Calu3 (cell line): ENCODE results near the gene NADK2. TPM values are rescaled to one million over a fixed set of nuclear protein-coding genes. Genes with fewer than 3 reads are reported as not detected.

Experiments
- BruUV-seq: library from RNA; stranded (reverse); fragments of 400-500 nt; replicated peaks from 2 replicates; lab custom pipeline; 2021; lab: Mats Ljungman, UMichigan
- CTCF ChIA-PET: fragments of 300-600 bp; sonication (Branson Sonifier 250); formaldehyde crosslinking; loops from one replicate; lab custom pipeline; 2022; ENCODE audit warnings: antibody characterized with exemption; lab: Charles Lee
- DNase-seq: peaks from one replicate; pipeline ENCODE4 v3.0.0; 2022
- H3K27ac Mint-ChIP-seq: one replicate; pipeline ENCODE4 v1.8.0; 2022; ENCODE audit warnings: mixed read lengths; ENCODE audit not compliant: unreplicated experiment
- H3K27me3 Mint-ChIP-seq: one replicate; pipeline ENCODE4 v1.8.0; 2022; ENCODE audit warnings: mixed read lengths; ENCODE audit not compliant: unreplicated experiment
- H3K36me3 Mint-ChIP-seq: one replicate; pipeline ENCODE4 v1.8.0; 2022; ENCODE audit warnings: mild to moderate bottlenecking, moderate library complexity, mixed read lengths; ENCODE audit not compliant: insufficient read depth, unreplicated experiment
- H3K4me1 Mint-ChIP-seq: one replicate; pipeline ENCODE4 v1.8.0; 2022; ENCODE audit warnings: mild to moderate bottlenecking, low read depth, mixed read lengths; ENCODE audit not compliant: unreplicated experiment
- H3K4me3 Mint-ChIP-seq: one replicate; pipeline ENCODE4 v1.8.0; 2022; ENCODE audit warnings: mild to moderate bottlenecking, low read depth, moderate library complexity, mixed read lengths; ENCODE audit not compliant: unreplicated experiment
- H3K9me3 Mint-ChIP-seq: one replicate; pipeline ENCODE4 v1.8.0; 2022; ENCODE audit warnings: low read depth, mixed read lengths; ENCODE audit not compliant: unreplicated experiment
- intact Hi-C: fragments of 100-400 bp; cut with micrococcal nuclease; formaldehyde crosslinking; loops from one replicate; pipeline ENCODE4 v1.10.0; 2022; ENCODE audit not compliant: unreplicated experiment
- total RNA-seq: library from RNA; stranded (reverse); gene quantifications from 2 replicates; pipeline ENCODE4 v1.2.3, GENCODE V29; 2022
- TF ChIP-seq, protein P1 (sequence below): fragments of 200-600 bp; IDR thresholded peaks from one replicate; pipeline ENCODE4 v1.8.0; 2022; ENCODE audit warnings: antibody characterized with exemption; ENCODE audit not compliant: unreplicated experiment

NADK2 gene
- total RNA-seq, 1 experiment from 2014 or later = 18.8 TPM

- TF ChIP-seq, protein P1, sequence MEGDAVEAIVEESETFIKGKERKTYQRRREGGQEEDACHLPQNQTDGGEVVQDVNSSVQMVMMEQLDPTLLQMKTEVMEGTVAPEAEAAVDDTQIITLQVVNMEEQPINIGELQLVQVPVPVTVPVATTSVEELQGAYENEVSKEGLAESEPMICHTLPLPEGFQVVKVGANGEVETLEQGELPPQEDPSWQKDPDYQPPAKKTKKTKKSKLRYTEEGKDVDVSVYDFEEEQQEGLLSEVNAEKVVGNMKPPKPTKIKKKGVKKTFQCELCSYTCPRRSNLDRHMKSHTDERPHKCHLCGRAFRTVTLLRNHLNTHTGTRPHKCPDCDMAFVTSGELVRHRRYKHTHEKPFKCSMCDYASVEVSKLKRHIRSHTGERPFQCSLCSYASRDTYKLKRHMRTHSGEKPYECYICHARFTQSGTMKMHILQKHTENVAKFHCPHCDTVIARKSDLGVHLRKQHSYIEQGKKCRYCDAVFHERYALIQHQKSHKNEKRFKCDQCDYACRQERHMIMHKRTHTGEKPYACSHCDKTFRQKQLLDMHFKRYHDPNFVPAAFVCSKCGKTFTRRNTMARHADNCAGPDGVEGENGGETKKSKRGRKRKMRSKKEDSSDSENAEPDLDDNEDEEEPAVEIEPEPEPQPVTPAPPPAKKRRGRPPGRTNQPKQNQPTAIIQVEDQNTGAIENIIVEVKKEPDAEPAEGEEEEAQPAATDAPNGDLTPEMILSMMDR = no peak
- Mint-ChIP-seq H3K27ac (no peak overlapping the region), H3K36me3 (no peaks in the 10 kb centered on the region), H3K9me3 (no peaks in the 10 kb centered on the region), H3K4me1 (no peaks in the 10 kb centered on the region), H3K4me3 (no peak overlapping the region), H3K27me3 (no peaks in the 10 kb centered on the region)
- intact Hi-C loops = loop anchor here (2.0 to 5.0 kb wide), 2 partner anchors 217 to 517 kb away; no protein-coding TSS in a partner anchor
- CTCF ChIA-PET = no interaction called here
- no TSS peak for BruUV-seq
- DNase-seq = no peak
Observed at GRCh38 chr5:36179950-36180349, 61.8 kb downstream of the NADK2 start.

DNA sequence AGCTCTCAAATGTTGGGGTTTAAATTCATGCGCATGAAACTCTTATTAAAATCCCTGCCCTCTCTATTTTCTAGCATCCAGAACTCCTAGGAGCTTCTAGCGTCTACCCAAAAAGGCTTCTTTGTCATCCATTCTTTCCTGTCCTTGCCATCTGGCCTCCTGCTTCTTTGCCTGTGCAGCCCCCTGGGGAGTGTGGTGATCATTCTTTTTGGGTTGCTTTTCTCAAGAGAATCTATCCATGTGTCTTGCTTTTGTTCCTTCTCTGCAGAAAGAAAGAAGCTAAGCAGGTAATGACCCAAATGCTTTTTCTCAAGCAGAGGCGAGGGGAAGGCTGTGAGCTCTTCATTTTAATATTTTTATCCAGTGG is 63.2 kb downstream of the NADK2 start:
- CTCF ChIA-PET = interaction anchor here (0.6 to 1.2 kb wide), 7 partner anchors 15 to 517 kb away, joined by 3 to 9 read pairs (median 4); partner anchors contain the start of gene NADK2
- TF ChIP-seq, protein P1 = no peak
- Mint-ChIP-seq H3K9me3 (no peaks in the 10 kb centered on the region), H3K4me1 (no peaks in the 10 kb centered on the region), H3K4me3 (no peak overlapping the region), H3K27me3 (no peaks in the 10 kb centered on the region), H3K36me3 (no peaks in the 10 kb centered on the region), H3K27ac (no peak overlapping the region)
- intact Hi-C loops = loop anchor here (1.0 to 5.0 kb wide), 3 partner anchors 127 to 518 kb away; no protein-coding TSS in a partner anchor
- no peak for DNase-seq
- no TSS peak for BruUV-seq

DNA sequence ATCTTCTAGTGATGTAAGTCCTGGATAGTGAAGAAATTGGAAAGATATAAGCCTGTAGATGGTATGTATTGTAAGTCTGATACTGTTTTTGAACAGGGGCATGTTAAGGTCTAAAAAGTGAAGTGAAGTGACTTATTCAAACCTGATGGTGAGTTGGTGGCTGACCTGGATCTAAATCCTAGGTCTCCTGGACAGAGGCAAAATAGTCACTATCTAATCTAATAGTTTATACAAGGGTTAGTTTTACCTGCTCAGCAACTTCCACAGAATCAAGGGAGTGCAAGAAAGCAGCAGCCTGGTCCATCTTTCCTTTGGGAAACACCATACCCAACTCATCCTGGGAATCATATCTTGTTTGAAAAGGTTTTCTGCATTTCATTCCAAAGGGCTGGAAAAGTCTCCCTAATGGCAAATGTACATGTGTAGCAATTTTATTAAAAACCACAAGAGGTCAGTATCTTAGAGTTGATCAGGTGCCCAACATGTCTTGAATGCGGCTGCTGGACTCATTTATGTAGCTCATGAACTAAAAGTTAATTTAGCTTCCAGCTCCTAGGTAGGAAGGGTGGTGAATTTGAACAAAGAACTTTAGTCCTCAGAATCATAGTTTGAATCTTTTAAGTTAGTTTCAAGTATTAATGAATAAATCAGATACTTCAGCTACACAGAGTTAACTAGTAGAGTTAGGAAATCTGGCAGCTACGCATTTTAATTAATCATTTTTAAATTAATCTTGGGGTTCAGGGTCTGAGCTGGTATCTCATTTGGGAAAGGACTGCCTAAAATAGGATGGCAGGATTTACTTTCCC is 63.8 kb downstream of the NADK2 start:
- no peaks in the 10 kb centered on the region for H3K36me3 Mint-ChIP-seq

GRCh38 chr5:36177154-36177553 is 64.6 kb downstream of the NADK2 start:
- no peak for DNase-seq
- Mint-ChIP-seq H3K4me3 (no peak overlapping the region), H3K27me3 (no peaks in the 10 kb centered on the region), H3K27ac (no peak overlapping the region), H3K36me3 (no peaks in the 10 kb centered on the region), H3K4me1 (no peaks in the 10 kb centered on the region), H3K9me3 (no peaks in the 10 kb centered on the region)
- BruUV-seq = no TSS peak
- intact Hi-C loops = loop anchor here (5.0 kb wide), 1 partner anchor 220 kb away; no protein-coding TSS in a partner anchor
- TF ChIP-seq, protein P1 = no peak
- CTCF ChIA-PET = interaction anchor here (0.7 kb wide), 1 partner anchor 325 kb away, joined by 3 read pairs; no protein-coding TSS in a partner anchor

More for the DNA sequence above, 63.8 kb downstream of the NADK2 start:
- Mint-ChIP-seq H3K27me3 (no peaks in the 10 kb centered on the region), H3K4me1 (no peaks in the 10 kb centered on the region), H3K27ac (no peak overlapping the region), H3K4me3 (no peak overlapping the region), H3K9me3 (no peaks in the 10 kb centered on the region)
- TF ChIP-seq, protein P1 = peak; percentile 18
- BruUV-seq = no TSS peak
- intact Hi-C loops = loop anchor here (1.0 to 5.0 kb wide), 3 partner anchors 127 to 519 kb away; no protein-coding TSS in a partner anchor
- no peak for DNase-seq
- CTCF ChIA-PET = interaction anchor here (0.6 to 1.2 kb wide), 8 partner anchors 15 to 518 kb away, joined by 3 to 9 read pairs (median 4); partner anchors contain the start of gene NADK2
